Measurements from ENCODE around the gene FBXW2.

The FBXW2 gene

DNA sequence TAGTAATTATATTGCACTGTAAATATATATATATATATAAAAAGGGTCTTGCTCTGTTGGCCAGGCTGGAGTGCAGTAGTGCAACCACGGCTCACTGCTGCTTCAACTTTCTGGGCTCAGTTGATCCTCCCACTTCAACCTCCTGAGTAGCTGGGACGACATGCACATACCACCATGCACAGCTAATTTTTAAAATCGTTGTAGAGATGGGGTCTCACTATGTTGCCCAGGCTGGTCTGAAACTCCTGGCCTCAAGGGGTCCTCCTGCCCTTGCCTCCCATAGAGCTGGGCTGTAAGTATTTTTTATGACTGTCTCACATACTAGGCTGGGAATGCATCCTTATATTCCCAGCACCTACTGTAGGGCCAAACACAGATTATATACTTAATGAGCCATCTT, 37.6 kb upstream of the FBXW2 start:
- in situ Hi-C loops (cut with MboI; ENCODE audit: low pct_unique_long_range_greater_than_20kb, low sequenced_read_pairs, unreplicated experiment), result no loop called here
- no peak for DNase-seq (ENCODE audit: low spot score)
- TF ChIP-seq, protein P1, sequence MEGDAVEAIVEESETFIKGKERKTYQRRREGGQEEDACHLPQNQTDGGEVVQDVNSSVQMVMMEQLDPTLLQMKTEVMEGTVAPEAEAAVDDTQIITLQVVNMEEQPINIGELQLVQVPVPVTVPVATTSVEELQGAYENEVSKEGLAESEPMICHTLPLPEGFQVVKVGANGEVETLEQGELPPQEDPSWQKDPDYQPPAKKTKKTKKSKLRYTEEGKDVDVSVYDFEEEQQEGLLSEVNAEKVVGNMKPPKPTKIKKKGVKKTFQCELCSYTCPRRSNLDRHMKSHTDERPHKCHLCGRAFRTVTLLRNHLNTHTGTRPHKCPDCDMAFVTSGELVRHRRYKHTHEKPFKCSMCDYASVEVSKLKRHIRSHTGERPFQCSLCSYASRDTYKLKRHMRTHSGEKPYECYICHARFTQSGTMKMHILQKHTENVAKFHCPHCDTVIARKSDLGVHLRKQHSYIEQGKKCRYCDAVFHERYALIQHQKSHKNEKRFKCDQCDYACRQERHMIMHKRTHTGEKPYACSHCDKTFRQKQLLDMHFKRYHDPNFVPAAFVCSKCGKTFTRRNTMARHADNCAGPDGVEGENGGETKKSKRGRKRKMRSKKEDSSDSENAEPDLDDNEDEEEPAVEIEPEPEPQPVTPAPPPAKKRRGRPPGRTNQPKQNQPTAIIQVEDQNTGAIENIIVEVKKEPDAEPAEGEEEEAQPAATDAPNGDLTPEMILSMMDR (IDR thresholded peaks at IDR 0.05; ENCODE audit: extremely low read depth, insufficient read depth, missing control alignments), result no peak

DNA sequence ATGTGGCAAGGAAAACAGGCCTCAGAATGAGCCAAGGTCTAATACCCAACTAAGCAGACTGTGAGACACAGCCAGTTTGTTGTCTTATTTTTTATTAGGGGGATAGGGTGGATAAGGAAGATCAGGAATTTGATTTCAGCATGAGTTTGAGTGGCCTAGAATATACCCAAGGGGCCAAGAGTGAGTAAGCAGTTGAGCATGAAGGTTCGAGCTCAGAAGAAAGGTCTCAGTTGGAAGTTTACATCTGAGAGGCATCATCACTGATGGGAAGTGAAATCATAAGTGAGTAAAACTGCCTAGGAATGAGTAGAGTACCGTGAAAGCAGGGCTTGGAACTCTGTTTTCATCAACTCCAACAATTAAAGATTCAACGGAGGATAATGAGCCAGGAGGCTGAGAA, 36.9 kb upstream of the FBXW2 start:
- TF ChIP-seq, protein P1 (IDR thresholded peaks at IDR 0.05; ENCODE audit: extremely low read depth, insufficient read depth, missing control alignments), result no peak
- no peak for DNase-seq (ENCODE audit: low spot score)
- in situ Hi-C loops (cut with MboI; ENCODE audit: low pct_unique_long_range_greater_than_20kb, low sequenced_read_pairs, unreplicated experiment), result no loop called here

DNA sequence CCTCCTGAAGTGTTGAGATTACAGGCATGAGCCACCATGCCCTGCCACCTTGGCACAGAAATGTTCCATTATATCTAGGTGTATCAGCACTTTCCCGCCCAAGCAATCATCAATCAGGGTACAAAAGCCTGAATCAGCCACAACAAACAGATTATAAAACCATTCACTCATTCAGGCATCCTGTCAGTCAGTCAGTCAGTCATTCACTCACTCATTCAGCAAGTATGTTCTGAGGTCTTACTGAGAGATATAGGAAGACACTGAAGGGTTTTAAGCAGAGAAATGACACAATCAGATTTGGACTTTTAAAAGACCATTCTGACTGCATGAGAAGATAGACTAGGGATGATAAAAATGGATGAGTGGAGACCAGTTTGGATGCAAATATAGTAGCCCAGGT, 36.4 kb upstream of the FBXW2 start:
- DNase-seq (ENCODE audit: low spot score), result no peak
- TF ChIP-seq, protein P1 (IDR thresholded peaks at IDR 0.05; ENCODE audit: extremely low read depth, insufficient read depth, missing control alignments), result no peak
- in situ Hi-C loops (cut with MboI; ENCODE audit: low pct_unique_long_range_greater_than_20kb, low sequenced_read_pairs, unreplicated experiment), result no loop called here

DNA sequence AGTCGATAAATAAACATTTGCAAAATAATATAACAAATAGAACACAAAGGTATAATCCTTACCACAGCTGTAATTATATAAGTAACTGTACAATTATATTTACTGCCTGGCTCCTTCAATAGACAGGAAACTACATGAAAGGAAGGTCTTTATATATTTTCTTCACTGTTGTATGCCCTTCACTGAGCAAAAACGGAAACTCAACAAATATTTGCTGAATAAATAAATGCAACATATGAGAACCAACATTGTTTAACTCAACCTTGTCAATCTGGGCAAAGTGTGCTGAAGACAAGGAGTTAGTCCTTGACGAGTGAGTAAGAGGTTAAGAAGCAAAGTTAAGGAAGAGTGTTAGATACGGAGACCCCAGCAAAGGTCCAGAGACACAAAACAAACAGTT, 26.9 kb upstream of the FBXW2 start:
- in situ Hi-C loops (cut with MboI; ENCODE audit: low pct_unique_long_range_greater_than_20kb, low sequenced_read_pairs, unreplicated experiment), result no loop called here
- no peak for DNase-seq (ENCODE audit: low spot score)
- TF ChIP-seq, protein P1 (IDR thresholded peaks at IDR 0.05; ENCODE audit: extremely low read depth, insufficient read depth, missing control alignments), result no peak

DNA sequence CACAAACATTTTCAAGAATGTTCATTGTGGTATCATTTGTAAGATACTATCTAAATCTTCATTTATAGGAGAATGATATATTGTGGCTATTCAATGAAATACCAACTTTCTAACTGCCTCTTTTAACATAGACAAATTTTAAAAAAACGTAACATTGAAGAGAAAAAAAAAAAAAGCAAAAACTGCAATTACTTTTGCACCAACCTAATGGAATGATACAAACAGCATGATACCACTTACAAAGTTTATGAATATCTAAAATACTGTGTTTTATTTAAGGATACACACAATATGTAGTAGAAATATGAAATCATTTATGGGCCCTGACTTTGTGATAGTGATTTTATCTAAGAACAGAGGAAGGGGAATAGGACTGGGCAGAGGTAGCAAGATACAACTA, 25.4 kb upstream of the FBXW2 start:
- TF ChIP-seq, protein P1 (IDR thresholded peaks at IDR 0.05; ENCODE audit: extremely low read depth, insufficient read depth, missing control alignments), result no peak
- DNase-seq (ENCODE audit: low spot score), result no peak
- in situ Hi-C loops (cut with MboI; ENCODE audit: low pct_unique_long_range_greater_than_20kb, low sequenced_read_pairs, unreplicated experiment), result no loop called here

DNA sequence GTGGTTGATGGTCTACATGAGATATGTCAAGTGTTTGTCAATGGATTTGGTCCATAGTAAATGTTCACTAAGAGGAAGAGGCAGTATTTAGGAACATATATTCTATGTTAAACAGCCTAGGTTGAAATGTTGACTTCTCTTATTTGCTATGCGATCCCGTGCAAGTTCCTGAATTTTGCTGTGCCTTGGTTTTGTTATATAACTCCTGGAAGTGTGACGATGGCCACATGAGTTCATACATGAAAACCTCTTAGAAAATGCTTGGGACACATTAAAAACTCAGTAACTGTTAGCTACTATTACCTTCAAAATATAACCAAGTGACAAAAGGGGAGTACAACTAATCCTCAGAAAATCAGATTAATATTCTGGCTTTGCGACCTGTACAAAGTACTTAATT, 21.9 kb upstream of the FBXW2 start:
- TF ChIP-seq, protein P1 (IDR thresholded peaks at IDR 0.05; ENCODE audit: extremely low read depth, insufficient read depth, missing control alignments), result no peak

DNA sequence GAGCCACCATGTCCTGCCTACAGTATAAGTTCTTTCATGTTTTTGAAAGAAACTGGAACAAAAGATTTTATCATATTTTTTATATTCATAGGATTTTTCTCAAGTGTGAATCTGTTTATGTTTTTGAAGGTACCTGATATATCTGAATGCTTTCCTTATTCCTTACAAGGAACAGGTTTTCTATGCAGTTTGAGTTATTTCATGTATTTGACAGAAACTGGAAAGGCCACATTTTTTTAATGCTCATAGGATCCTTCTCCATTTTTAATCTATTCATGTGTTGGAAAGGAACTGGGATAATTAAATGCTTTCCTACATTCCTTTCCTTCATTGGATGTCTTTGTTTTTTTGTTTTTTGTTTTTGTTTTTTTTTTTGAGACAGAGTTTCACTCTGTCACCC, 15.7 kb upstream of the FBXW2 start:
- TF ChIP-seq, protein P1 (IDR thresholded peaks at IDR 0.05; ENCODE audit: extremely low read depth, insufficient read depth, missing control alignments), result no peak

More for the DNA sequence above, 21.9 kb upstream of the FBXW2 start:
- DNase-seq (ENCODE audit: low spot score), result no peak
- in situ Hi-C loops (cut with MboI; ENCODE audit: low pct_unique_long_range_greater_than_20kb, low sequenced_read_pairs, unreplicated experiment), result no loop called here

More for the DNA sequence above, 15.7 kb upstream of the FBXW2 start:
- in situ Hi-C loops (cut with MboI; ENCODE audit: low pct_unique_long_range_greater_than_20kb, low sequenced_read_pairs, unreplicated experiment), result no loop called here
- DNase-seq (ENCODE audit: low spot score), result no peak

All from GM13977 (cell line).